T-helper 2 cell treated with Interferon-gamma antibody and Interleukin-4, amounts not matched to agents 5 μg/mL and 100 μg/mL, for 36 hours (primary cell): Measurements from ENCODE around the gene RANBP3.
"Not testable (repeated sequence)": the region's sequence is repeated elsewhere in the genome, so short reads cannot be mapped to it uniquely, and the experiment has no call there.

Source experiments
- DNase-seq: peaks from one replicate; pipeline ENCODE4 v3.0.0; 2021; ENCODE audit warnings: low spot score
- H3K27ac Mint-ChIP-seq: one replicate; pipeline ENCODE4 v1.8.0; 2021; ENCODE audit warnings: mild to moderate bottlenecking, mixed read lengths
- H3K27me3 Mint-ChIP-seq: one replicate; pipeline ENCODE4 v1.8.0; 2021; ENCODE audit warnings: low read depth, mixed read lengths
- H3K36me3 Mint-ChIP-seq: one replicate; pipeline ENCODE4 v1.8.0; 2021; ENCODE audit warnings: low read depth, mixed read lengths
- H3K4me1 Mint-ChIP-seq: one replicate; pipeline ENCODE4 v1.8.0; 2021; ENCODE audit warnings: low read depth, mixed read lengths
- H3K4me3 Mint-ChIP-seq: one replicate; pipeline ENCODE4 v1.8.0; 2022; ENCODE audit warnings: mild to moderate bottlenecking, moderate library complexity, mixed read lengths
- H3K9me3 Mint-ChIP-seq: one replicate; pipeline ENCODE4 v1.8.0; 2021; ENCODE audit warnings: mixed read lengths

Gene RANBP3

GRCh38 chr19:6015841-6016545, 38.1 kb upstream of the RANBP3 start:
- Mint-ChIP-seq H3K4me1 (peaks cover 2% of the 10 kb centered on the region), H3K36me3 (no peaks in the 10 kb centered on the region), H3K27me3 (no peaks in the 10 kb centered on the region), H3K9me3 (no peaks in the 10 kb centered on the region), H3K27ac (no peak overlapping the region), H3K4me3 (no peak overlapping the region)
- DNase-seq: no peak

GRCh38 chr19:6014551-6015135, 36.7 kb upstream of the RANBP3 start:
- no peaks in the 10 kb centered on the region for H3K9me3 Mint-ChIP-seq
- H3K4me1 Mint-ChIP-seq: no peaks in the 10 kb centered on the region
- no peaks in the 10 kb centered on the region for H3K36me3 Mint-ChIP-seq
- DNase-seq: no peak
- no peak overlapping the region for H3K4me3 Mint-ChIP-seq
- H3K27me3 Mint-ChIP-seq: no peaks in the 10 kb centered on the region
- no peak overlapping the region for H3K27ac Mint-ChIP-seq

- Mint-ChIP-seq H3K27ac (no peak overlapping the region), H3K4me1 (no peaks in the 10 kb centered on the region)
Observed at GRCh38 chr19:6012426-6013170, 34.7 kb upstream of the RANBP3 start.

DNA sequence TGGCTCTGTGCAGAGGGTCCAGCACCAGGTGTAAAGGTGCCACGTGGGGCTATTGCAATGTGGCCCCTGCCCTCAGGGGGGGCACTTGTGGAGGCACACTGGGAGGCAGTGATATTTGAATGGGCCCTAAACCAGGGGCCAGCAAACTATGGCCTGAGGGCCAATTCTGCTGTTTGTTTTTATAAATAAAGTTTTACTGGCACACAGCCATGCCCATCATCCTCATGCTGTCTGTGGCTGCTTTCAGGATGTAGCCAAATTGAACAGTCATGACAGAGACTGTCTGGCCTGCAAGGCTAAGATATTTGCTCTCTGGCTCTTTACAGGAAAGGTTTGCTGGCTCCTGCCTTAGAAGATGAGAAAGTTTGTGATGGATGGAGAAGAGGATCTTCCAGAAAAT, 33.9 kb upstream of the RANBP3 start:
- no peak overlapping the region for H3K4me3 Mint-ChIP-seq
- no peak for DNase-seq
- H3K36me3 Mint-ChIP-seq: no peaks in the 10 kb centered on the region
- no peak overlapping the region for H3K27ac Mint-ChIP-seq
- no peaks in the 10 kb centered on the region for H3K27me3 Mint-ChIP-seq
- H3K9me3 Mint-ChIP-seq: no peaks in the 10 kb centered on the region
- no peaks in the 10 kb centered on the region for H3K4me1 Mint-ChIP-seq

More at GRCh38 chr19:6012426-6013170, 34.7 kb upstream of the RANBP3 start:
- no peaks in the 10 kb centered on the region for H3K9me3 Mint-ChIP-seq
- no peak for DNase-seq
- no peaks in the 10 kb centered on the region for H3K36me3 Mint-ChIP-seq
- H3K4me3 Mint-ChIP-seq: no peak overlapping the region
- H3K27me3 Mint-ChIP-seq: no peaks in the 10 kb centered on the region

DNA sequence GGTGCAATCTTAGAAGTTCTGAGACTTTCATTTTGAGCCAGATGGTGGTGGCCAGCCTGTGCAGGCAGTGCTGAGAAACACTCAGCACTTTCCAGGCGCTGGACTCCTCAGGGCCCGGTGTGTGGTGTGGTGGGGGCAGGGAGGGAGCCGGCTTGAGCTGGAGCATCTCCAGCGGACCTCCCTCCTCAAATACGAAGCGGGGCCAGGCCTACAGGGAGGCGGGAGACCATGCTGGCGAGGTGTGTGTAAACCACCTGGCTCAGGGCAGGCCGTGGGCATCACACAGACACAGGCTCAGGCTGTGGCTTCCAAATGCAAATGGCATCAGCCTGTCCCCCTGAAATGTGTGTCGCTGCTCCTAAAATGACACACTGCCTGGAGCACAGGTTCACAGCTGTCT, 33.3 kb upstream of the RANBP3 start:
- H3K4me1 Mint-ChIP-seq: no peaks in the 10 kb centered on the region
- no peak overlapping the region for H3K27ac Mint-ChIP-seq
- DNase-seq: no peak
- no peaks in the 10 kb centered on the region for H3K9me3 Mint-ChIP-seq
- no peaks in the 10 kb centered on the region for H3K36me3 Mint-ChIP-seq
- no peak overlapping the region for H3K4me3 Mint-ChIP-seq
- no peaks in the 10 kb centered on the region for H3K27me3 Mint-ChIP-seq

DNA sequence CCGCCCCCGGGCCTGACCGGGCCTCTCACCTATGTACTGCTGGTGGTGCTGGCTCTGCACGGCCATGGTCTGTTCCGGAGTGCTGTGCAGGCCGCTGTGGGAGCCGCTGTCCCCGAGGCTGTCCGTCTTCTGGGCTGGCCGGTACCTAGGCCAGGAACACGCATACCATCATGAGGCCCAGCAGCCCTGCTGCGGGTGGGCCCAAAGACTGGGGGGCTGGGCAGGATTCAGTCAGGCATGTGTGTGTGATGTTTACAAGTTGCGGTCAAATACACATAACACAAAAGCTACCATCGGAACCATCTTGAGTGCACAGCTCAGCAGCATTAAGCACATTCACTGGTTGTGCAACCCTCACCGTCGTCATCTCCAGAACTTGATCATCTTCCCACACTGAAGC, 32.2 kb upstream of the RANBP3 start:
- Mint-ChIP-seq H3K36me3 (no peaks in the 10 kb centered on the region), H3K27ac (no peak overlapping the region), H3K4me3 (no peak overlapping the region), H3K9me3 (no peaks in the 10 kb centered on the region), H3K4me1 (no peaks in the 10 kb centered on the region), H3K27me3 (no peaks in the 10 kb centered on the region)
- DNase-seq: no peak

GRCh38 chr19:6007866-6008265, 29.9 kb upstream of the RANBP3 start:
- DNase-seq: no peak
- Mint-ChIP-seq H3K27me3 (no peaks in the 10 kb centered on the region), H3K9me3 (no peaks in the 10 kb centered on the region), H3K4me3 (no peak overlapping the region), H3K27ac (no peak overlapping the region), H3K36me3 (no peaks in the 10 kb centered on the region), H3K4me1 (no peaks in the 10 kb centered on the region)

- H3K27ac Mint-ChIP-seq: no peak overlapping the region
- H3K4me1 Mint-ChIP-seq: no peaks in the 10 kb centered on the region
- no peak for DNase-seq
- H3K36me3 Mint-ChIP-seq: no peaks in the 10 kb centered on the region
- no peaks in the 10 kb centered on the region for H3K27me3 Mint-ChIP-seq
- no peak overlapping the region for H3K4me3 Mint-ChIP-seq
- H3K9me3 Mint-ChIP-seq: no peaks in the 10 kb centered on the region
Observed at GRCh38 chr19:6006896-6007295, 29.0 kb upstream of the RANBP3 start.

DNA sequence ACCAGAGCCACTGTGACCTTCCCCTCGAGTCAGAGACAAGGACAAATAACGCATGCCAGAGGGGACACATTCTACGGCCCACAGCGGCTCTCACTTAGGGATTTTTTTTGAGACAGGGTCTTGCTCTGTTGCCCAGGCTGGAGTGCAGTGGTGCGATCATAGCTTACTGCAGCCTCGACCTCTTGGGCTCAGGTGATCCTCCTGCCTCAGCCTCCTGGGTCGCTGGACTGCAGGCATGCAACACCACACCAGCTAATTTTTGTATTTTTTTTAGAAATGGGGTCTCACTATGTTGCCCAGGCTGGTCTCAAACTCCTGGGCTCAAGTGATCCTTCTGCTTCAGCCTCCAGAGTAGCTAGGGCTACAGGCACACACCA, 28.1 kb upstream of the RANBP3 start:
- not testable (repeated sequence) for H3K27ac Mint-ChIP-seq, H3K27me3 Mint-ChIP-seq, H3K36me3 Mint-ChIP-seq, H3K9me3 Mint-ChIP-seq, DNase-seq, H3K4me3 Mint-ChIP-seq, H3K4me1 Mint-ChIP-seq

DNA sequence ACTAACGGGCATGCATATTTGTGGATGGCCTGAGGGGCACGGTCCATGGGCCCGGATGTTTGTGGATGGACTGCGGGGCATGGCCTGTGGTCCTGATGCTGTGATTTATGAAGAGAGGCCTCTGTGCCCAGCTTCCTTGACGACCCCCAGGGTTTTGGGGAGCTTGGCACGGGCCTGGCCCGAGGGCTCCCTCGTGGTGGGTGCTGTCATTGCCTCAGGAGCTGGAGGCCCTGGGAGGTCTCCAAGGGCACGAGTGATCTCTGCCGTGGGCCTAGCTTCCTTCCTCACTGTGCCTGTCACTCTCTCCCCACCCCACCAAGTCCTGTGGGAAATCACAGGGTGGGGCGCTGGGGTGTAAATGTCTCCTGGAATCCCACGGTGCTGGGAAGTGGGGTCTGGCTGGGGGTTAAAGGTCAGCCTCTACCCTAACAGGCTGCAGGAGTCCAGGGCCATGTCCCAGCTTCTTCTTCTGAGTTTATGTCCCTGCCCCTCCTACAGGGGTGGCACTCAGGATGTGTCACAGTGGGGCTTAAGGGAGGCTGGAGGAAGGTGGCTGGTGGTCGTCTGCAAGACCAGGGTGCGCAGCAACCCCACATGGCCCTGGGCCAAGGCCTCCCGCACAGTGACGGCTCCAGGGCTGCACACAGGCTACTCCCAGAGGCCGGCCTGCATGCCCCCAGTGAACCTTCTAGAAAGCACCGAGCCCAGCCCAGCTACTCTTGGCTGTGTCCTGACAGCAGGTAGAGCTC, 27.6 kb upstream of the RANBP3 start:
- Mint-ChIP-seq H3K4me1 (no peaks in the 10 kb centered on the region), H3K36me3 (peaks cover 6% of the 10 kb centered on the region), H3K4me3 (no peak overlapping the region), H3K27ac (no peak overlapping the region), H3K27me3 (no peaks in the 10 kb centered on the region), H3K9me3 (no peaks in the 10 kb centered on the region)
- DNase-seq: no peak

- peaks cover 10% of the 10 kb centered on the region for H3K36me3 Mint-ChIP-seq
- H3K27ac Mint-ChIP-seq: no peak overlapping the region
- H3K4me3 Mint-ChIP-seq: no peak overlapping the region
- H3K4me1 Mint-ChIP-seq: no peaks in the 10 kb centered on the region
- H3K9me3 Mint-ChIP-seq: no peaks in the 10 kb centered on the region
- no peak for DNase-seq
- no peaks in the 10 kb centered on the region for H3K27me3 Mint-ChIP-seq
Observed at GRCh38 chr19:6003976-6004375, 26.0 kb upstream of the RANBP3 start.

- Mint-ChIP-seq H3K27ac (no peak overlapping the region), H3K9me3 (no peaks in the 10 kb centered on the region), H3K36me3 (peaks cover 10% of the 10 kb centered on the region), H3K4me3 (no peak overlapping the region), H3K4me1 (no peaks in the 10 kb centered on the region), H3K27me3 (no peaks in the 10 kb centered on the region)
- no peak for DNase-seq
Observed at GRCh38 chr19:6002591-6002990, 24.7 kb upstream of the RANBP3 start.

DNA sequence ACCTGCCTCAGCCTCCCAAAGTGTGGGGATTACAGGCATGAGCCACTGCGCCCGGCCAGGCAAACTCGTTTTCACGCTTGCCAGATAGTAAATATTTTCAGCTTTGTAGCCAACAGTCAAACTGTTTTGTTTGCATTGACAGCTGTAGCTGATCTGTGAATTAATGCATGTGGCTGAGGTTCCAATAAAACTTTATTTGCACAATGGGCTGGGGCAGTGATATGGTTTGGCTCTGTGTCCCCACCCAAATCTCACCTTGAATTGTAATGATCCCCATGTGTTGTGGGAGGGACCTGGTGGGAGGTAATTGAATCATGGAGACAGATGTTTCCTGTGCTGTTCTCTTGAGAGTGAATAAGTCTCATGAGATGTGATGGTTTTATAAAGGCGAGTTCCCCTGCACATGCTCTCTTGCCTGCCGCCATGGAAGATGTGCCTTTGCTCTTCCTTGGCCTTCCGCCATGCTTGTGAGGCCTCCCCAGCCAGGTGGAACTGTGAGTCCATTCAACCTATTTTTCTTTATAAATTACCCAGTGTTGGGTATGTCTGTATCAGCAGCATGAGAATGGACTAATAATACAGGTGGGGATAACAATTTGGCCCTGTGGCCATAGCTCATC, 22.4 kb upstream of the RANBP3 start:
- no peaks in the 10 kb centered on the region for H3K4me1 Mint-ChIP-seq
- no peaks in the 10 kb centered on the region for H3K9me3 Mint-ChIP-seq
- no peak overlapping the region for H3K27ac Mint-ChIP-seq
- no peak for DNase-seq
- H3K36me3 Mint-ChIP-seq: peaks cover 10% of the 10 kb centered on the region
- H3K27me3 Mint-ChIP-seq: no peaks in the 10 kb centered on the region
- H3K4me3 Mint-ChIP-seq: no peak overlapping the region

DNA sequence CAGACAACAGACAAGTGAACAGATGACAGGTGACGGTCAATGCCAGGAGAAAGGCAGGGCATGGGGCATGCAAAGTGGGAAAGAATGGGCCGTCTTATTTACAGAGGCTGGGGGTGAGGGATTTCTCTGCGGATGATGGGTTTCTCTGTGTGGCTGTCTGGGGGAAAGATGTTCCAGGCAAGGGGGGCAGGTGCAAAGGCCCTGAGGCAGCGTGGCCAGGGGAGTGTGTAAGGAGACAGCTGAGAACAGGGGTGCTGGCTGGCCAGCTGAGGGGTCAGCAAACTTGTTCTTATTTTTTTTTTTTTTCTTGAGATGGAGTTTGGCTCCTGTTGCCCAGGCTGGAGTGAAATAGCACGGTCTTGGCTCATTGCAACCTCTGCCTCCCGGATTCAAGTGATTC, 21.8 kb upstream of the RANBP3 start:
- no peak for DNase-seq
- Mint-ChIP-seq H3K36me3 (peaks cover 10% of the 10 kb centered on the region), H3K4me1 (no peaks in the 10 kb centered on the region), H3K9me3 (no peaks in the 10 kb centered on the region), H3K27ac (no peak overlapping the region), H3K27me3 (no peaks in the 10 kb centered on the region), H3K4me3 (no peak overlapping the region)
